Gastrocnemius medialis (tissue), 4 donors: ENCODE measurements around the gene ZEB2.

Source experiments
- POLR2A ChIP-seq, 2 donors: fragments of 450-650 bp; IDR thresholded peaks; one replicate each; pipeline ENCODE4 v1.6.1; 2017; ENCODE audit warnings: antibody characterized with exemption in 2 of 2, mild to moderate bottlenecking in 2 of 2, moderate library complexity in 2 of 2
- TF ChIP-seq, protein P1 (sequence below), 5 experiments: fragments of 450-650 bp in 3 of 5; fragments of 200-600 bp in 2 of 5; sonication (generic) in 2 of 5; IDR thresholded peaks in 4 of 5; conservative IDR thresholded peaks in 1 of 5; 1 replicate in 4 of 5; 2 replicates in 1 of 5; pipeline ENCODE4 v1.5.1; 2016 to 2019; ENCODE audit warnings: antibody characterized with exemption in 5 of 5, mild to moderate bottlenecking in 3 of 5, moderate library complexity in 3 of 5

DNA sequence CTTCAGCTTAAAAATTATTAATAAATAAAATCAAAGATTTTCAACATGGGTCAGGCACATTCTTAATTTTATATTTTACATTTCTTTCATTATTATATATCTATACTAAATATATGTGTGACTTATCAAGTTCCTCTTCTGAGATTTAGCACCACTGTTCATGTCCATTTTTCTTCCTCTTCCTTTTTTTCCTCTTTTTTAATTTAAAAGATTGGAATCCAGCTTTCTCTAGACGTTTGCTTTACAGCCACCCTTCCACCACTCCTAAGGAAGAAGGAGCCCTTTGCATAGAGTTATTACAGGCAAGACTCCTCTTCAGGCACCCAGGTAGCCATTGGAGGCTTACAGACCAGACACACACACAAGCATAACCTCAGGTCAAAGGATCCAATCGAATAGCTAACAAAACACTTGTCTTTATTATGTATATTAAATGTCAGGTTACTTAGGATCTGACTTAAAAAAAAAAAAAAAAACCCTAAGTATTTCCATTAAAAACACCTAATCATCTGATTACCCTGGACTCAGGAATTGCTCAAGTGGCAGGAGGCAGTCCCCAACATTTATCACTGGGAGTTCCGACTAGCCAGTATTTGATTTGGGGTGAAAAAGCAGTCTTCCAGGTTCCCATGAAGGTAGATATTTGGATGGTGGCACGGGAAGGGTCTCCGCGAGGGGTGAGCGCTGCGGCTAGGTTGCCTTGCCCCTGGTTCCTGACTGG lies 2.4 kb upstream of the ZEB2 start:
- TF ChIP-seq, protein P1, sequence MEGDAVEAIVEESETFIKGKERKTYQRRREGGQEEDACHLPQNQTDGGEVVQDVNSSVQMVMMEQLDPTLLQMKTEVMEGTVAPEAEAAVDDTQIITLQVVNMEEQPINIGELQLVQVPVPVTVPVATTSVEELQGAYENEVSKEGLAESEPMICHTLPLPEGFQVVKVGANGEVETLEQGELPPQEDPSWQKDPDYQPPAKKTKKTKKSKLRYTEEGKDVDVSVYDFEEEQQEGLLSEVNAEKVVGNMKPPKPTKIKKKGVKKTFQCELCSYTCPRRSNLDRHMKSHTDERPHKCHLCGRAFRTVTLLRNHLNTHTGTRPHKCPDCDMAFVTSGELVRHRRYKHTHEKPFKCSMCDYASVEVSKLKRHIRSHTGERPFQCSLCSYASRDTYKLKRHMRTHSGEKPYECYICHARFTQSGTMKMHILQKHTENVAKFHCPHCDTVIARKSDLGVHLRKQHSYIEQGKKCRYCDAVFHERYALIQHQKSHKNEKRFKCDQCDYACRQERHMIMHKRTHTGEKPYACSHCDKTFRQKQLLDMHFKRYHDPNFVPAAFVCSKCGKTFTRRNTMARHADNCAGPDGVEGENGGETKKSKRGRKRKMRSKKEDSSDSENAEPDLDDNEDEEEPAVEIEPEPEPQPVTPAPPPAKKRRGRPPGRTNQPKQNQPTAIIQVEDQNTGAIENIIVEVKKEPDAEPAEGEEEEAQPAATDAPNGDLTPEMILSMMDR (IDR thresholded peaks at IDR 0.05 in 4 of 5, conservative IDR thresholded peaks at IDR 0.05 in 1 of 5) = no peak
- TF ChIP-seq POLR2A (IDR thresholded peaks at IDR 0.05) = no peak
